Endodermal cell (in vitro differentiated cells): Measurements from ENCODE around the gene MOV10L1. TPM values are rescaled to one million over a fixed set of nuclear protein-coding genes. Genes with fewer than 3 reads are reported as not detected.
A peak's percentile ranks its signal among the peaks of the same experiment; 100 is the strongest.

Experiments
- DNase-seq: peaks from one replicate; pipeline ENCODE4 v3.0.0-alpha.2; 2017
- H3K27ac ChIP-seq: 2 replicates; pipeline ENCODE4 v1.5.1; 2013; ENCODE audit warnings: mild to moderate bottlenecking, low read depth, low read length, moderate library complexity
- H3K27me3 ChIP-seq: 2 replicates; pipeline ENCODE4 v1.6.1; 2013; ENCODE audit warnings: mild to moderate bottlenecking, low read length, moderate library complexity; ENCODE audit not compliant: insufficient read depth, control insufficient read depth, poor library complexity, severe bottlenecking
- H3K36me3 ChIP-seq: 2 replicates; pipeline ENCODE4 v1.7.0; 2013; ENCODE audit warnings: mild to moderate bottlenecking, low read length, moderate library complexity; ENCODE audit not compliant: control insufficient read depth, insufficient read depth
- H3K4me1 ChIP-seq: one replicate; pipeline ENCODE4 v1.7.0; 2013; ENCODE audit warnings: low read length; ENCODE audit not compliant: control insufficient read depth, insufficient read depth
- H3K4me3 ChIP-seq: 2 replicates; pipeline ENCODE4 v1.5.1; 2013; ENCODE audit warnings: mild to moderate bottlenecking, low read length, moderate library complexity
- H3K9ac ChIP-seq: 2 replicates; pipeline ENCODE4 v1.6.1; 2013; ENCODE audit warnings: mild to moderate bottlenecking, low read length, moderate library complexity; ENCODE audit not compliant: poor library complexity, severe bottlenecking; ENCODE audit errors: extremely low read depth
- H3K9me3 ChIP-seq: 2 replicates; pipeline ENCODE4 v1.6.1; 2013; ENCODE audit warnings: mild to moderate bottlenecking, low read length, moderate library complexity; ENCODE audit not compliant: control insufficient read depth
- H3K27ac Mint-ChIP-seq: 2 replicates; pipeline ENCODE4 v1.8.0; 2020; ENCODE audit warnings: mixed read lengths
- H3K27me3 Mint-ChIP-seq: 2 replicates; pipeline ENCODE4 v1.8.0; 2021; ENCODE audit warnings: mild to moderate bottlenecking, mixed read lengths; ENCODE audit not compliant: insufficient read depth
- H3K36me3 Mint-ChIP-seq: 2 replicates; pipeline ENCODE4 v1.8.0; 2020; ENCODE audit warnings: low read depth, mixed read lengths
- H3K4me1 Mint-ChIP-seq: 2 replicates; pipeline ENCODE4 v1.8.0; 2020; ENCODE audit warnings: mixed read lengths
- H3K4me3 Mint-ChIP-seq: 2 replicates; pipeline ENCODE4 v1.8.0; 2020; ENCODE audit warnings: mild to moderate bottlenecking, moderate library complexity, mixed read lengths
- H3K9me3 Mint-ChIP-seq: 2 replicates; pipeline ENCODE4 v1.8.0; 2020; ENCODE audit warnings: mild to moderate bottlenecking, mixed read lengths
- CTCF ChIP-seq: fragments of 200-600 bp; sonication (generic); conservative IDR thresholded peaks from 2 replicates; pipeline ENCODE4 v1.5.0; 2021; ENCODE audit warnings: antibody characterized with exemption, mild to moderate bottlenecking
- WGBS, 2 experiments: methylation state at CpG; one replicate each; pipeline versions ENCODE4 v1.1.5 to v1.1.7; 2013; ENCODE audit warnings: missing lambda C conversion rate in 2 of 2, mixed read lengths in 1 of 2; ENCODE audit not compliant: insufficient coverage in 1 of 2, insufficient read length in 1 of 2; 5-methylcytosine and 5-hydroxymethylcytosine counted together
- total RNA-seq, 2 donors: library from RNA; stranded (reverse); fragmentation: NEBNext Ultra II Directional in 1 of 2; extraction: Animal tissue kit (Norgen Biotek cat#: 25700) in 1 of 2; gene quantifications; 2 replicates in 1 of 2; 3 replicates in 1 of 2; pipeline ENCODE4 v1.2.1, GENCODE V29; 2021

Gene MOV10L1
- total RNA-seq, 2 donors from 2014 or later: 0.31 TPM; not detected in 1

- 8 to 48% methylated on average over 14 to 72 of the region's 90 CpGs for WGBS, 2 experiments
- Histone ChIP-seq H3K9me3 (no peaks in the 10 kb centered on the region), H3K27ac (no peak within 1 kb of the TSS), H3K27me3 (no peaks in the 10 kb centered on the region), H3K9ac (peak within 1 kb of the TSS; percentile 57), H3K4me3 (peak within 1 kb of the TSS; percentile 85), H3K36me3 (peaks cover 6% of the 10 kb centered on the region), H3K4me1 (peaks cover 4% of the 10 kb centered on the region)
- DNase-seq: peak; percentile 97
- no peak for TF ChIP-seq CTCF
- Mint-ChIP-seq H3K27ac (peak within 1 kb of the TSS; percentile 86), H3K36me3 (peaks cover 1% of the 10 kb centered on the region), H3K4me1 (no peaks in the 10 kb centered on the region), H3K9me3 (no peaks in the 10 kb centered on the region), H3K27me3 (peaks cover 3% of the 10 kb centered on the region), H3K4me3 (peak within 1 kb of the TSS; percentile 82)
These were observed 95.7 kb downstream of the MOV10L1 start, which contains the start of gene TRABD for GRCh38 chr22:50185375-50186087. TSS of gene TRABD (plus strand) at chr22:50185913. CDS start at chr22:50193061, 7,148 bp downstream.

GRCh38 chr22:50186181-50186714, 96.4 kb downstream of the MOV10L1 start:
- Histone ChIP-seq H3K27me3 (no peaks in the 10 kb centered on the region), H3K36me3 (peaks cover 6% of the 10 kb centered on the region), H3K9me3 (no peaks in the 10 kb centered on the region), H3K9ac (peak overlapping the region; percentile 57), H3K27ac (no peak overlapping the region), H3K4me3 (peak overlapping the region; percentile 85), H3K4me1 (peaks cover 4% of the 10 kb centered on the region)
- 1 to 2% methylated on average over 17 to 47 of the region's 47 CpGs for WGBS, 2 experiments
- DNase-seq: no peak
- Mint-ChIP-seq H3K27me3 (peaks cover 3% of the 10 kb centered on the region), H3K9me3 (no peaks in the 10 kb centered on the region), H3K4me1 (no peaks in the 10 kb centered on the region), H3K36me3 (peaks cover 2% of the 10 kb centered on the region), H3K27ac (peak overlapping the region; percentile 86), H3K4me3 (peak overlapping the region; percentile 82)
- TF ChIP-seq CTCF: no peak

GRCh38 chr22:50186761-50187523, 97.1 kb downstream of the MOV10L1 start:
- TF ChIP-seq CTCF: no peak
- Histone ChIP-seq H3K4me1 (peaks cover 4% of the 10 kb centered on the region), H3K4me3 (peak overlapping the region; percentile 85), H3K9me3 (no peaks in the 10 kb centered on the region), H3K9ac (peak overlapping the region; percentile 57), H3K27me3 (no peaks in the 10 kb centered on the region), H3K36me3 (peaks cover 6% of the 10 kb centered on the region), H3K27ac (no peak overlapping the region)
- H3K36me3 Mint-ChIP-seq: peaks cover 7% of the 10 kb centered on the region
- WGBS, 2 experiments: 60 to 65% methylated on average over 22 to 26 of the region's 26 CpGs
- H3K4me3 Mint-ChIP-seq: peak overlapping the region; percentile 82
- H3K27ac Mint-ChIP-seq: peak overlapping the region; percentile 86
- peaks cover 3% of the 10 kb centered on the region for H3K27me3 Mint-ChIP-seq
- no peak for DNase-seq
- no peaks in the 10 kb centered on the region for H3K9me3 Mint-ChIP-seq
- no peaks in the 10 kb centered on the region for H3K4me1 Mint-ChIP-seq
